ENCODE data around the gene LTBP1. TPM values are rescaled to one million over a fixed set of nuclear protein-coding genes. Genes with fewer than 3 reads are reported as not detected.
"Not testable (repeated sequence)": the region's sequence is repeated elsewhere in the genome, so short reads cannot be mapped to it uniquely, and the experiment has no call there.

The LTBP1 gene
- total RNA-seq, 1 experiment from 2014 or later = 119 TPM

GRCh38 chr2:33365264-33365970 lies 418.7 kb downstream of the LTBP1 start:
- TF ChIP-seq CTCF (IDR thresholded peaks at IDR 0.05; ENCODE audit: unreplicated experiment) = no peak
- BruUV-seq (replicated peaks) = no TSS peak
- Mint-ChIP-seq H3K9me3 (ENCODE audit: unreplicated experiment) (no peaks in the 10 kb centered on the region), H3K4me3 (ENCODE audit: unreplicated experiment) (no peak overlapping the region), H3K27me3 (ENCODE audit: insufficient read depth, unreplicated experiment) (no peaks in the 10 kb centered on the region), H3K36me3 (ENCODE audit: insufficient read depth, unreplicated experiment) (peaks cover 56% of the 10 kb centered on the region), H3K4me1 (ENCODE audit: insufficient read depth, unreplicated experiment) (no peaks in the 10 kb centered on the region), H3K27ac (ENCODE audit: low read depth, unreplicated experiment) (no peak overlapping the region)
- DNase-seq (ENCODE audit: unreplicated experiment) = no peak
- POLR2A ChIA-PET = no interaction called here
- CTCF ChIA-PET = interaction anchor here (0.5 to 0.7 kb wide), 2 partner anchors 15 to 192 kb away, joined by 3 read pairs; no protein-coding TSS in a partner anchor
- intact Hi-C loops (cut with micrococcal nuclease) = no loop called here

GRCh38 chr2:33366473-33366872 lies 419.7 kb downstream of the LTBP1 start:
- no TSS peak for BruUV-seq (replicated peaks)
- DNase-seq (ENCODE audit: unreplicated experiment) = no peak
- no peak for TF ChIP-seq CTCF (IDR thresholded peaks at IDR 0.05; ENCODE audit: unreplicated experiment)
- peaks cover 57% of the 10 kb centered on the region for H3K36me3 Mint-ChIP-seq (ENCODE audit: insufficient read depth, unreplicated experiment)
- H3K4me3 Mint-ChIP-seq (ENCODE audit: unreplicated experiment) = no peak overlapping the region
- CTCF ChIA-PET = interaction anchor here (0.7 to 1.8 kb wide), 2 partner anchors 191 to 333 kb away, joined by 3 to 6 read pairs; no protein-coding TSS in a partner anchor
- H3K9me3 Mint-ChIP-seq (ENCODE audit: unreplicated experiment) = no peaks in the 10 kb centered on the region
- POLR2A ChIA-PET = no interaction called here
- H3K27ac Mint-ChIP-seq (ENCODE audit: low read depth, unreplicated experiment) = no peak overlapping the region
- no peaks in the 10 kb centered on the region for H3K27me3 Mint-ChIP-seq (ENCODE audit: insufficient read depth, unreplicated experiment)
- intact Hi-C loops (cut with micrococcal nuclease) = no loop called here
- no peaks in the 10 kb centered on the region for H3K4me1 Mint-ChIP-seq (ENCODE audit: insufficient read depth, unreplicated experiment)

GRCh38 chr2:33368524-33368923 lies 421.8 kb downstream of the LTBP1 start:
- H3K36me3 Mint-ChIP-seq (ENCODE audit: insufficient read depth, unreplicated experiment) = peaks cover 60% of the 10 kb centered on the region
- H3K27ac Mint-ChIP-seq (ENCODE audit: low read depth, unreplicated experiment); H3K27me3 Mint-ChIP-seq (ENCODE audit: insufficient read depth, unreplicated experiment); intact Hi-C loops (cut with micrococcal nuclease); H3K4me3 Mint-ChIP-seq (ENCODE audit: unreplicated experiment); DNase-seq (ENCODE audit: unreplicated experiment); POLR2A ChIA-PET; H3K9me3 Mint-ChIP-seq (ENCODE audit: unreplicated experiment); BruUV-seq (replicated peaks); H3K4me1 Mint-ChIP-seq (ENCODE audit: insufficient read depth, unreplicated experiment): not testable (repeated sequence)
- CTCF ChIA-PET = interaction anchor here (0.6 to 0.8 kb wide), 2 partner anchors 30 to 107 kb away, joined by 3 to 4 read pairs; no protein-coding TSS in a partner anchor

GRCh38 chr2:33369191-33369590 lies 422.4 kb downstream of the LTBP1 start:
- Mint-ChIP-seq H3K36me3 (ENCODE audit: insufficient read depth, unreplicated experiment) (peaks cover 54% of the 10 kb centered on the region), H3K4me3 (ENCODE audit: unreplicated experiment) (no peak overlapping the region), H3K9me3 (ENCODE audit: unreplicated experiment) (no peaks in the 10 kb centered on the region), H3K4me1 (ENCODE audit: insufficient read depth, unreplicated experiment) (peaks cover 13% of the 10 kb centered on the region), H3K27me3 (ENCODE audit: insufficient read depth, unreplicated experiment) (no peaks in the 10 kb centered on the region), H3K27ac (ENCODE audit: low read depth, unreplicated experiment) (no peak overlapping the region)
- no peak for TF ChIP-seq CTCF (IDR thresholded peaks at IDR 0.05; ENCODE audit: unreplicated experiment)
- POLR2A ChIA-PET = no interaction called here
- no TSS peak for BruUV-seq (replicated peaks)
- no peak for DNase-seq (ENCODE audit: unreplicated experiment)
- CTCF ChIA-PET = no interaction called here
- intact Hi-C loops (cut with micrococcal nuclease) = no loop called here

Data from MCF 10A (cell line).